GM23338 (cell line): ENCODE results near the gene ENPP7. TPM values are rescaled to one million over a fixed set of nuclear protein-coding genes. Genes with fewer than 3 reads are reported as not detected.

Experiments
- ATAC-seq: fragments of 200-7000 bp; cut with Tn5 transposase; 3 replicates; pipeline ENCODE4 v1.9.1; 2020
- DNase-seq: peaks from one replicate; pipeline ENCODE4 v3.0.0-alpha.2; 2015; ENCODE audit warnings: low spot score
- H2AFZ ChIP-seq: fragments of 200-600 bp; sonication (generic); 2 replicates; pipeline ENCODE4 v1.8.0; 2016; ENCODE audit warnings: antibody characterized with exemption, mild to moderate bottlenecking, moderate library complexity
- H3F3A ChIP-seq: fragments of 200-600 bp; sonication (generic); replicated peaks from 2 replicates; pipeline ENCODE4 v1.8.0; 2017; ENCODE audit warnings: antibody characterized with exemption, mixed run types, low read depth
- H3K27ac ChIP-seq: fragments of 200-600 bp; sonication (generic); 2 replicates; pipeline ENCODE4 v1.6.1; 2016; ENCODE audit warnings: low read depth
- H3K27me3 ChIP-seq: fragments of 200-600 bp; sonication (generic); 2 replicates; pipeline ENCODE4 v1.8.0; 2016; ENCODE audit warnings: mild to moderate bottlenecking, mixed run types, moderate library complexity; ENCODE audit not compliant: insufficient read depth
- H3K36me3 ChIP-seq: fragments of 200-600 bp; sonication (generic); 2 replicates; pipeline ENCODE4 v1.8.0; 2016; ENCODE audit warnings: mild to moderate bottlenecking; ENCODE audit not compliant: insufficient read depth
- H3K4me1 ChIP-seq: fragments of 200-600 bp; sonication (generic); 2 replicates; pipeline ENCODE4 v1.8.0; 2016; ENCODE audit warnings: mild to moderate bottlenecking, moderate library complexity; ENCODE audit not compliant: insufficient read depth
- H3K4me2 ChIP-seq: fragments of 200-600 bp; sonication (generic); 2 replicates; pipeline ENCODE4 v1.7.1; 2017; ENCODE audit warnings: mixed run types
- H3K4me3 ChIP-seq: fragments of 200-600 bp; sonication (generic); 2 replicates; pipeline ENCODE4 v1.6.1; 2016; ENCODE audit warnings: mixed run types
- H3K79me2 ChIP-seq: fragments of 200-600 bp; sonication (generic); replicated peaks from 2 replicates; pipeline ENCODE4 v1.8.0; 2017; ENCODE audit warnings: mild to moderate bottlenecking; ENCODE audit not compliant: insufficient read depth
- H3K9me2 ChIP-seq: fragments of 200-600 bp; sonication (generic); 2 replicates; pipeline ENCODE4 v1.8.0; 2017; ENCODE audit not compliant: insufficient read depth
- H4K20me1 ChIP-seq: fragments of 200-600 bp; sonication (generic); replicated peaks from 2 replicates; pipeline ENCODE4 v1.8.0; 2017; ENCODE audit warnings: mild to moderate bottlenecking; ENCODE audit not compliant: insufficient read depth
- H3K27ac Mint-ChIP-seq: 2 replicates; pipeline ENCODE4 v1.8.0; 2020; ENCODE audit warnings: inconsistent platforms, mild to moderate bottlenecking, moderate library complexity, mixed read lengths
- H3K27me3 Mint-ChIP-seq: 3 replicates; pipeline ENCODE4 v1.8.0; 2022; ENCODE audit warnings: low read depth, mild to moderate bottlenecking, moderate library complexity, mixed read lengths, inconsistent platforms; ENCODE audit not compliant: insufficient read depth, poor library complexity
- H3K36me3 Mint-ChIP-seq: 3 replicates; pipeline ENCODE4 v1.8.0; 2021; ENCODE audit warnings: low read depth, mild to moderate bottlenecking, inconsistent platforms, moderate library complexity, mixed read lengths
- H3K4me1 Mint-ChIP-seq: 3 replicates; pipeline ENCODE4 v1.8.0; 2020; ENCODE audit warnings: mild to moderate bottlenecking, inconsistent platforms, mixed read lengths
- H3K4me3 Mint-ChIP-seq: 3 replicates; pipeline ENCODE4 v1.8.0; 2021; ENCODE audit warnings: moderate library complexity, mild to moderate bottlenecking, inconsistent platforms, mixed read lengths
- H3K9me3 Mint-ChIP-seq: 3 replicates; pipeline ENCODE4 v1.8.0; 2020; ENCODE audit warnings: moderate library complexity, mild to moderate bottlenecking, inconsistent platforms, mixed read lengths
- CREB1 ChIP-seq: fragments of 250-450 bp; sonication (Bioruptor Pico); IDR thresholded peaks from 2 replicates; pipeline ENCODE4 v1.5.0; 2020; ENCODE audit warnings: low read depth, mild to moderate bottlenecking, moderate library complexity
- CTCF ChIP-seq, 2 experiments: fragments of 200-600 bp in 1 of 2; sonication (generic) in 1 of 2; conservative IDR thresholded peaks; 2 replicates each; pipeline versions ENCODE4 v1.5.1 to v1.6.1; 2016 to 2017; ENCODE audit warnings: antibody characterized with exemption in 2 of 2, low read depth in 2 of 2, mild to moderate bottlenecking in 2 of 2, moderate library complexity in 1 of 2
- ETS1 ChIP-seq: IDR thresholded peaks from 2 replicates; pipeline ENCODE4 v1.6.1; 2016; ENCODE audit warnings: antibody characterized with exemption
- EZH2 ChIP-seq: fragments of 200-600 bp; sonication (generic); IDR thresholded peaks from one replicate; pipeline ENCODE4 v1.8.0; 2017; ENCODE audit warnings: antibody characterized with exemption, mild to moderate bottlenecking, low read depth; ENCODE audit not compliant: unreplicated experiment
- EZH2phosphoT487 ChIP-seq: fragments of 200-600 bp; sonication (generic); IDR thresholded peaks from one replicate; pipeline ENCODE4 v1.8.1; 2018; ENCODE audit warnings: antibody characterized with exemption; ENCODE audit not compliant: unreplicated experiment
- JUNB ChIP-seq: IDR thresholded peaks from one replicate; pipeline ENCODE4 v1.6.1; 2016; ENCODE audit warnings: antibody characterized with exemption; ENCODE audit not compliant: unreplicated experiment
- NANOG ChIP-seq: IDR thresholded peaks from 2 replicates; pipeline ENCODE4 v1.6.1; 2016; ENCODE audit warnings: antibody characterized with exemption, borderline replicate concordance
- POLR2AphosphoS5 ChIP-seq: IDR thresholded peaks from 2 replicates; pipeline ENCODE4 v1.6.1; 2016; ENCODE audit warnings: antibody characterized with exemption, low read depth
- REST ChIP-seq: IDR thresholded peaks from one replicate; pipeline ENCODE4 v1.6.1; 2018; ENCODE audit warnings: antibody characterized with exemption; ENCODE audit not compliant: unreplicated experiment
- STAT1 ChIP-seq: IDR thresholded peaks from one replicate; pipeline ENCODE4 v1.6.1; 2016; ENCODE audit warnings: antibody characterized with exemption; ENCODE audit not compliant: unreplicated experiment
- ZNF114 ChIP-seq: fragments of 250-450 bp; sonication (Bioruptor Pico); IDR thresholded peaks from 2 replicates; pipeline ENCODE4 v1.5.0; 2020; ENCODE audit warnings: mild to moderate bottlenecking, moderate library complexity
- ZNF331 ChIP-seq: fragments of 250-450 bp; sonication (Bioruptor Pico); IDR thresholded peaks from 2 replicates; pipeline ENCODE4 v1.5.0; 2020; ENCODE audit warnings: low read depth, mild to moderate bottlenecking, moderate library complexity
- ZNF462 ChIP-seq: fragments of 250-450 bp; sonication (Bioruptor Pico); IDR thresholded peaks from 2 replicates; pipeline ENCODE4 v1.5.0; 2020; ENCODE audit warnings: mild to moderate bottlenecking, moderate library complexity
- polyA plus RNA-seq: library from polyadenylated mRNA; unstranded; fragments of >200 nt; fragmentation: Nextera tagmentation; extraction: Ambion mirVana; gene quantifications from 2 replicates; pipeline ENCODE4 v1.2.1, GENCODE V29; 2016
- total RNA-seq: library from RNA; depleted of rRNA; stranded (reverse); fragments of >200 nt; shearing (Covaris generic); gene quantifications from 2 replicates; pipeline ENCODE4 v1.2.3, GENCODE V29; 2014

Gene ENPP7
- total and polyA plus RNA-seq, 2 experiments from 2014 or later = not detected

GRCh38 chr17:79704691-79705090 is 26.1 kb upstream of the ENPP7 start:
- ATAC-seq (no peak), DNase-seq (no peak)
- no peak for TF ChIP-seq NANOG
- TF ChIP-seq EZH2 = no peak
- TF ChIP-seq STAT1 = no peak
- no peak for TF ChIP-seq ETS1
- TF ChIP-seq CREB1 = no peak
- no peak for TF ChIP-seq ZNF331 (CRISPR knock-in tag)
- no peak for TF ChIP-seq CTCF (conservative IDR thresholded peaks at IDR 0.05; ENCODE audit: low read depth in 2 of 2)
- no peak for TF ChIP-seq REST
- no peak for TF ChIP-seq POLR2AphosphoS5
- no peak for TF ChIP-seq ZNF462
- TF ChIP-seq EZH2phosphoT487 = no peak
- no peak for TF ChIP-seq JUNB
- no peak for TF ChIP-seq ZNF114 (CRISPR knock-in tag)
- H3K27ac Mint-ChIP-seq = no peak overlapping the region
- Histone ChIP-seq H2AFZ (no peak overlapping the region), H3K9me2 (no peaks in the 10 kb centered on the region), H3F3A (no peaks in the 10 kb centered on the region), H3K4me2 (no peak overlapping the region), H4K20me1 (no peaks in the 10 kb centered on the region), H3K4me3 (no peak overlapping the region), H3K27me3 (no peaks in the 10 kb centered on the region), H3K79me2 (no peaks in the 10 kb centered on the region), H3K36me3 (no peaks in the 10 kb centered on the region), H3K27ac (no peak overlapping the region), H3K4me1 (no peaks in the 10 kb centered on the region; the same call in 1 of the 2 replicates)
- no peaks in the 10 kb centered on the region for H3K36me3 Mint-ChIP-seq
- H3K27me3 Mint-ChIP-seq = peaks cover 7% of the 10 kb centered on the region
- H3K4me3 Mint-ChIP-seq = no peak overlapping the region
- H3K9me3 Mint-ChIP-seq = no peaks in the 10 kb centered on the region; the same call in 1 of the 3 replicates
- peaks cover 20% of the 10 kb centered on the region for H3K4me1 Mint-ChIP-seq
